T-helper 1 cell treated with Interleukin-12 subunit alpha and Interleukin-12 subunit beta and Interleukin-4 antibody, amounts not matched to agents 30 μg/mL and 1 μg/mL, for 36 hours (primary cell): ENCODE results near the gene GFRA3.
"Not testable (repeated sequence)": the region's sequence is repeated elsewhere in the genome, so short reads cannot be mapped to it uniquely, and the experiment has no call there.

Experiments
- H3K27ac Mint-ChIP-seq: one replicate; pipeline ENCODE4 v1.8.0; 2021; ENCODE audit warnings: mild to moderate bottlenecking, mixed read lengths
- H3K27me3 Mint-ChIP-seq: one replicate; pipeline ENCODE4 v1.8.0; 2021; ENCODE audit warnings: low read depth, mixed read lengths
- H3K36me3 Mint-ChIP-seq: one replicate; pipeline ENCODE4 v1.8.0; 2021; ENCODE audit warnings: low read depth, mixed read lengths
- H3K4me1 Mint-ChIP-seq: one replicate; pipeline ENCODE4 v1.8.0; 2021; ENCODE audit warnings: low read depth, mixed read lengths
- H3K4me3 Mint-ChIP-seq: one replicate; pipeline ENCODE4 v1.8.0; 2021; ENCODE audit warnings: mild to moderate bottlenecking, moderate library complexity, mixed read lengths
- H3K9me3 Mint-ChIP-seq: one replicate; pipeline ENCODE4 v1.8.0; 2021; ENCODE audit warnings: mixed read lengths

The GFRA3 gene

GRCh38 chr5:138272681-138273080 is 1.7 kb downstream of the GFRA3 start:
- Mint-ChIP-seq H3K36me3 (no peaks in the 10 kb centered on the region), H3K27ac (no peak overlapping the region), H3K9me3 (no peaks in the 10 kb centered on the region), H3K4me1 (peaks cover 7% of the 10 kb centered on the region), H3K4me3 (no peak overlapping the region), H3K27me3 (peaks cover 39% of the 10 kb centered on the region)

GRCh38 chr5:138271281-138271680 is 3.1 kb downstream of the GFRA3 start:
- H3K4me3 Mint-ChIP-seq = no peak overlapping the region
- H3K9me3 Mint-ChIP-seq = no peaks in the 10 kb centered on the region
- peaks cover 34% of the 10 kb centered on the region for H3K27me3 Mint-ChIP-seq
- H3K4me1 Mint-ChIP-seq = peaks cover 7% of the 10 kb centered on the region
- H3K36me3 Mint-ChIP-seq = no peaks in the 10 kb centered on the region
- H3K27ac Mint-ChIP-seq = no peak overlapping the region

GRCh38 chr5:138264183-138264582 is 10.2 kb downstream of the GFRA3 start:
- no peaks in the 10 kb centered on the region for H3K36me3 Mint-ChIP-seq
- no peaks in the 10 kb centered on the region for H3K4me1 Mint-ChIP-seq
- no peak overlapping the region for H3K4me3 Mint-ChIP-seq
- no peak overlapping the region for H3K27ac Mint-ChIP-seq
- H3K27me3 Mint-ChIP-seq = peaks cover 5% of the 10 kb centered on the region
- no peaks in the 10 kb centered on the region for H3K9me3 Mint-ChIP-seq

- Mint-ChIP-seq H3K4me1 (no peaks in the 10 kb centered on the region), H3K27me3 (peaks cover 5% of the 10 kb centered on the region), H3K4me3 (no peak overlapping the region), H3K9me3 (no peaks in the 10 kb centered on the region), H3K27ac (no peak overlapping the region), H3K36me3 (no peaks in the 10 kb centered on the region)
These were observed 10.8 kb downstream of the GFRA3 start for GRCh38 chr5:138263581-138263980.

- H3K27me3 Mint-ChIP-seq = peaks cover 9% of the 10 kb centered on the region
- H3K4me3 Mint-ChIP-seq = no peak overlapping the region
- H3K9me3 Mint-ChIP-seq = no peaks in the 10 kb centered on the region
- H3K36me3 Mint-ChIP-seq = no peaks in the 10 kb centered on the region
- H3K4me1 Mint-ChIP-seq = no peaks in the 10 kb centered on the region
- H3K27ac Mint-ChIP-seq = no peak overlapping the region
These were observed 15.6 kb downstream of the GFRA3 start for GRCh38 chr5:138258704-138259292.

GRCh38 chr5:138257583-138257982 is 16.8 kb downstream of the GFRA3 start:
- Mint-ChIP-seq H3K4me1 (no peaks in the 10 kb centered on the region), H3K4me3 (no peak overlapping the region), H3K27ac (no peak overlapping the region), H3K27me3 (peaks cover 9% of the 10 kb centered on the region), H3K36me3 (no peaks in the 10 kb centered on the region), H3K9me3 (no peaks in the 10 kb centered on the region)

- H3K4me3 Mint-ChIP-seq = no peak overlapping the region
- H3K4me1 Mint-ChIP-seq = no peaks in the 10 kb centered on the region
- no peak overlapping the region for H3K27ac Mint-ChIP-seq
- H3K27me3 Mint-ChIP-seq = peaks cover 9% of the 10 kb centered on the region
- no peaks in the 10 kb centered on the region for H3K36me3 Mint-ChIP-seq
- no peaks in the 10 kb centered on the region for H3K9me3 Mint-ChIP-seq
These were observed 21.5 kb downstream of the GFRA3 start for GRCh38 chr5:138252944-138253343.

- H3K4me3 Mint-ChIP-seq, H3K27ac Mint-ChIP-seq, H3K4me1 Mint-ChIP-seq, H3K9me3 Mint-ChIP-seq, H3K36me3 Mint-ChIP-seq: not testable (repeated sequence)
- H3K27me3 Mint-ChIP-seq = peaks cover 28% of the 10 kb centered on the region
These were observed 26.6 kb downstream of the GFRA3 start for GRCh38 chr5:138247800-138248199.

GRCh38 chr5:138246822-138247221 is 27.6 kb downstream of the GFRA3 start:
- no peaks in the 10 kb centered on the region for H3K36me3 Mint-ChIP-seq
- H3K4me1 Mint-ChIP-seq = peaks cover 2% of the 10 kb centered on the region
- peaks cover 35% of the 10 kb centered on the region for H3K27me3 Mint-ChIP-seq
- no peaks in the 10 kb centered on the region for H3K9me3 Mint-ChIP-seq
- H3K4me3 Mint-ChIP-seq = no peak overlapping the region
- no peak overlapping the region for H3K27ac Mint-ChIP-seq

- Mint-ChIP-seq H3K27me3 (peaks cover 38% of the 10 kb centered on the region), H3K27ac (no peak overlapping the region), H3K36me3 (no peaks in the 10 kb centered on the region), H3K4me1 (peaks cover 2% of the 10 kb centered on the region), H3K9me3 (no peaks in the 10 kb centered on the region), H3K4me3 (no peak overlapping the region)
These were observed 28.1 kb downstream of the GFRA3 start for GRCh38 chr5:138246334-138246733.

- H3K36me3 Mint-ChIP-seq = no peaks in the 10 kb centered on the region
- H3K27ac Mint-ChIP-seq = no peak overlapping the region
- H3K27me3 Mint-ChIP-seq = peaks cover 44% of the 10 kb centered on the region
- no peak overlapping the region for H3K4me3 Mint-ChIP-seq
- peaks cover 8% of the 10 kb centered on the region for H3K4me1 Mint-ChIP-seq
- H3K9me3 Mint-ChIP-seq = no peaks in the 10 kb centered on the region
These were observed 28.7 kb downstream of the GFRA3 start for GRCh38 chr5:138245717-138246116.

- Mint-ChIP-seq H3K4me3 (no peak overlapping the region), H3K9me3 (no peaks in the 10 kb centered on the region), H3K27ac (no peak overlapping the region), H3K4me1 (peaks cover 11% of the 10 kb centered on the region), H3K36me3 (no peaks in the 10 kb centered on the region), H3K27me3 (peaks cover 59% of the 10 kb centered on the region)
These were observed 30.6 kb downstream of the GFRA3 start for GRCh38 chr5:138243794-138244193.

GRCh38 chr5:138241688-138242571 is 32.5 kb downstream of the GFRA3 start:
- Mint-ChIP-seq H3K27me3 (peaks cover 60% of the 10 kb centered on the region), H3K4me3 (no peak overlapping the region)

GRCh38 chr5:138240650-138241385 is 33.6 kb downstream of the GFRA3 start:
- Mint-ChIP-seq H3K4me1 (peaks cover 11% of the 10 kb centered on the region), H3K36me3 (no peaks in the 10 kb centered on the region), H3K27me3 (peaks cover 56% of the 10 kb centered on the region), H3K4me3 (no peak overlapping the region), H3K9me3 (no peaks in the 10 kb centered on the region), H3K27ac (no peak overlapping the region)

More at GRCh38 chr5:138241688-138242571, 32.5 kb downstream of the GFRA3 start:
- no peak overlapping the region for H3K27ac Mint-ChIP-seq
- no peaks in the 10 kb centered on the region for H3K36me3 Mint-ChIP-seq
- H3K4me1 Mint-ChIP-seq = peaks cover 11% of the 10 kb centered on the region
- no peaks in the 10 kb centered on the region for H3K9me3 Mint-ChIP-seq

- Mint-ChIP-seq H3K27me3 (peaks cover 38% of the 10 kb centered on the region), H3K36me3 (no peaks in the 10 kb centered on the region), H3K4me3 (no peak overlapping the region), H3K4me1 (peaks cover 11% of the 10 kb centered on the region), H3K27ac (no peak overlapping the region), H3K9me3 (no peaks in the 10 kb centered on the region)
These were observed 36.4 kb downstream of the GFRA3 start for GRCh38 chr5:138238034-138238433.
